Left ventricle myocardium inferior (tissue), 1 donor: ENCODE data around the gene RAF1. TPM values are rescaled to one million over a fixed set of nuclear protein-coding genes. Genes with fewer than 3 reads are reported as not detected.
"Not testable (repeated sequence)": the region's sequence is repeated elsewhere in the genome, so short reads cannot be mapped to it uniquely, and the experiment has no call there.

Experiments used
- DNase-seq: peaks from one replicate; pipeline ENCODE4 v3.0.0-alpha.2; 2020
- H3K27ac ChIP-seq: fragments of 200-600 bp; replicated peaks from 2 replicates; pipeline ENCODE4 v1.8.0; 2021
- H3K27me3 ChIP-seq: fragments of 200-600 bp; 2 replicates; pipeline ENCODE4 v1.8.0; 2021; ENCODE audit warnings: low read depth
- H3K36me3 ChIP-seq: fragments of 200-600 bp; 2 replicates; pipeline ENCODE4 v1.8.0; 2021
- H3K4me1 ChIP-seq: fragments of 200-600 bp; 2 replicates; pipeline ENCODE4 v1.8.0; 2021
- H3K4me3 ChIP-seq: fragments of 200-600 bp; 2 replicates; pipeline ENCODE4 v1.8.0; 2021; ENCODE audit warnings: mild to moderate bottlenecking, moderate library complexity
- H3K9me3 ChIP-seq: fragments of 200-600 bp; replicated peaks from 2 replicates; pipeline ENCODE4 v1.8.0; 2021
- intact Hi-C: fragments of 100-400 bp; cut with micrococcal nuclease; formaldehyde crosslinking; loops from one replicate; pipeline ENCODE4 v1.11.0; 2022
- total RNA-seq: library from RNA; stranded (reverse); fragmentation: NEBNext Ultra II Directional; extraction: Animal tissue kit (Norgen Biotek cat#: 25700); gene quantifications from one replicate; pipeline ENCODE4 v1.2.1, GENCODE V29; 2021
- TF ChIP-seq, protein P1 (sequence below): fragments of 200-600 bp; IDR thresholded peaks from 2 replicates; pipeline ENCODE4 v1.8.0; 2021; ENCODE audit warnings: antibody characterized with exemption, mild to moderate bottlenecking, borderline replicate concordance
- donor health status: DM: no; HTN: yes; CAD: no; lungs with severe emphysema.

RAF1 gene
- total RNA-seq, 1 donor from 2014 or later: 137 TPM

DNA sequence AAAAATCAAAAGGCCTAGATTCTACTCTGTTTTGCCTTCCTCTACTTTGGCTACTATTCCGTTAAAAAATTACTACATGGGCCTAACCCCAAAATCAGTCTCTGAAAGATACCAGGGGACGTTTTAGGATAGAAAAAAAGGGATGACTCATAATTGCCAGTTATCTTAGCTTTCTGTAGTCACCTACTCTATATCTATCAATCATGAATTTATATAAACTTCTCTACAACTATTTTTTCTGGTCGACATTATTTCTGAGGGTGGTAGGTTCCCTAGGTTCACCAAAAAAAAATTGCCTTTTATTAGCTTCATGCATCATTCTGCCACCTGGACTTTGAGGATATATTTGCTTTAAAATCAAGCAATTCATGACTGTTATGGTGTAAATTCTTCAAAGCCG lies 36.5 kb downstream of the RAF1 start:
- TF ChIP-seq, protein P1, sequence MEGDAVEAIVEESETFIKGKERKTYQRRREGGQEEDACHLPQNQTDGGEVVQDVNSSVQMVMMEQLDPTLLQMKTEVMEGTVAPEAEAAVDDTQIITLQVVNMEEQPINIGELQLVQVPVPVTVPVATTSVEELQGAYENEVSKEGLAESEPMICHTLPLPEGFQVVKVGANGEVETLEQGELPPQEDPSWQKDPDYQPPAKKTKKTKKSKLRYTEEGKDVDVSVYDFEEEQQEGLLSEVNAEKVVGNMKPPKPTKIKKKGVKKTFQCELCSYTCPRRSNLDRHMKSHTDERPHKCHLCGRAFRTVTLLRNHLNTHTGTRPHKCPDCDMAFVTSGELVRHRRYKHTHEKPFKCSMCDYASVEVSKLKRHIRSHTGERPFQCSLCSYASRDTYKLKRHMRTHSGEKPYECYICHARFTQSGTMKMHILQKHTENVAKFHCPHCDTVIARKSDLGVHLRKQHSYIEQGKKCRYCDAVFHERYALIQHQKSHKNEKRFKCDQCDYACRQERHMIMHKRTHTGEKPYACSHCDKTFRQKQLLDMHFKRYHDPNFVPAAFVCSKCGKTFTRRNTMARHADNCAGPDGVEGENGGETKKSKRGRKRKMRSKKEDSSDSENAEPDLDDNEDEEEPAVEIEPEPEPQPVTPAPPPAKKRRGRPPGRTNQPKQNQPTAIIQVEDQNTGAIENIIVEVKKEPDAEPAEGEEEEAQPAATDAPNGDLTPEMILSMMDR: no peak
- peaks cover 97% of the 10 kb centered on the region for H3K4me1 ChIP-seq
- H3K27ac ChIP-seq: peak overlapping the region; percentile 87
- no peaks in the 10 kb centered on the region for H3K36me3 ChIP-seq
- no peaks in the 10 kb centered on the region for H3K9me3 ChIP-seq
- intact Hi-C loops: no loop called here
- no peak for DNase-seq
- no peak overlapping the region for H3K4me3 ChIP-seq
- no peaks in the 10 kb centered on the region for H3K27me3 ChIP-seq

DNA sequence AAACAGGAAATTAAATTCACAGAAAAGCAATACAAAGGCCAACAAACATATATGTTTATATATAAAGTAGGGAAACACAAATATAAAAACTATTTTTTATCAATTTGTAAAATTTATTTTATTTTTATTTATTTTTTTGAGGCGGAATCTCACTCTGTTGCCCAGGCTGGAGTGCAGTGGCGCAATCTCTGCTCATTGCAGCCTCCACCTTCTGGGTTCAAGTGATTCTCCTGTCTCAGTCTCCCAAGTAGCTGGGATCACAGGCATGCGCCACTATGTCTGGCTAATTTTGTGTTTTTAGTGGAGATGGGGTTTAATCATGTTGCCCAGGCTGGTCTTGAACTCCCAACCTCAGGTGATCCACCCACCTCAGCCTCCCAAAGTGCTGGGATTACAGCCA lies 39.0 kb downstream of the RAF1 start:
- Histone ChIP-seq H3K4me1 (peaks cover 92% of the 10 kb centered on the region), H3K27ac (peak overlapping the region; percentile 87)
- intact Hi-C loops: not testable (repeated sequence)

DNA sequence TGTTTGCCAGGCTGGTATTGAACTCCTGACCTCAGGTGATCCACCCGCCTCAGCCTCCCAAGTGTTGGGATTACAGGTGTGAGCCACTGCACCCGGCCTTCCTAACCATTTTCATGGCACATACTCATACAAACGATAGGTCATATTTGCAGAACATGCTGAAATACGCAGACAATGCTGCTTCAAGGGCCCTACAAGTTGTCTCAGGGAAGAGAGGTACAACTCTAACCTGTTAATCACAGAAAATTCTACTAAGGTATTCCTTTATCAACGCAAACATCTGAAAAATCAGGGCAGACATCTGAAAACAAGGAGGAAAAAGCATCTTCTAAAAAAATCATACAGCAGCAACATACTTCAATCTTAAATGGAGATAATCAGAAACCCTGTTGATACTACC lies 39.9 kb downstream of the RAF1 start:
- peak overlapping the region; percentile 87 for H3K27ac ChIP-seq
- no peak for DNase-seq
- H3K36me3 ChIP-seq: no peaks in the 10 kb centered on the region
- no peak overlapping the region for H3K4me3 ChIP-seq
- no peaks in the 10 kb centered on the region for H3K9me3 ChIP-seq
- intact Hi-C loops: no loop called here
- H3K27me3 ChIP-seq: no peaks in the 10 kb centered on the region
- TF ChIP-seq, protein P1: no peak
- H3K4me1 ChIP-seq: peaks cover 83% of the 10 kb centered on the region

More for the DNA sequence above, 39.0 kb downstream of the RAF1 start:
- not testable (repeated sequence) for H3K4me3 ChIP-seq, DNase-seq, H3K27me3 ChIP-seq, H3K9me3 ChIP-seq, H3K36me3 ChIP-seq

GRCh38 chr3:12622335-12622734 lies 41.6 kb downstream of the RAF1 start:
- H3K27me3 ChIP-seq: no peaks in the 10 kb centered on the region
- H3K9me3 ChIP-seq: no peaks in the 10 kb centered on the region
- H3K36me3 ChIP-seq: peaks cover 12% of the 10 kb centered on the region
- H3K27ac ChIP-seq: peak overlapping the region; percentile 5
- peaks cover 66% of the 10 kb centered on the region for H3K4me1 ChIP-seq
- DNase-seq: no peak
- intact Hi-C loops: no loop called here
- TF ChIP-seq, protein P1: no peak
- H3K4me3 ChIP-seq: no peak overlapping the region

GRCh38 chr3:12620729-12621128 lies 43.2 kb downstream of the RAF1 start:
- no peak for DNase-seq
- TF ChIP-seq, protein P1: no peak
- H3K27ac ChIP-seq: no peak overlapping the region
- H3K36me3 ChIP-seq: peaks cover 28% of the 10 kb centered on the region
- H3K9me3 ChIP-seq: no peaks in the 10 kb centered on the region
- peaks cover 55% of the 10 kb centered on the region for H3K4me1 ChIP-seq
- H3K27me3 ChIP-seq: no peaks in the 10 kb centered on the region
- intact Hi-C loops: no loop called here
- H3K4me3 ChIP-seq: no peak overlapping the region

GRCh38 chr3:12620305-12620704 lies 43.6 kb downstream of the RAF1 start:
- Histone ChIP-seq H3K36me3 (peaks cover 32% of the 10 kb centered on the region), H3K27ac (no peak overlapping the region), H3K27me3 (no peaks in the 10 kb centered on the region), H3K9me3 (no peaks in the 10 kb centered on the region), H3K4me3 (no peak overlapping the region), H3K4me1 (peaks cover 55% of the 10 kb centered on the region)
- TF ChIP-seq, protein P1: no peak
- no peak for DNase-seq
- intact Hi-C loops: no loop called here
